HEK293 (cell line): ENCODE measurements around the gene PTPN18.

Experiments used
- SP2 ChIP-seq: fragments of 450-650 bp; formaldehyde crosslinking; IDR thresholded peaks from 2 replicates; pipeline ENCODE4 v1.5.1; 2016; ENCODE audit warnings: missing biosample characterization, missing genetic modification characterization
- ZBTB20 ChIP-seq: fragments of 450-650 bp; formaldehyde crosslinking; IDR thresholded peaks from 2 replicates; pipeline ENCODE4 v1.5.1; 2016; ENCODE audit warnings: missing biosample characterization, missing genetic modification characterization
- ZBTB21 ChIP-seq: fragments of 450-650 bp; formaldehyde crosslinking; IDR thresholded peaks from 2 replicates; pipeline ENCODE4 v1.5.1; 2017; ENCODE audit warnings: missing biosample characterization, missing genetic modification characterization
- ZFP41 ChIP-seq: fragments of 450-650 bp; formaldehyde crosslinking; IDR thresholded peaks from 2 replicates; pipeline ENCODE4 v1.5.1; 2016; ENCODE audit warnings: missing biosample characterization, missing genetic modification characterization, borderline replicate concordance
- ZNF140 ChIP-seq: fragments of 450-650 bp; formaldehyde crosslinking; IDR thresholded peaks from 2 replicates; pipeline ENCODE4 v1.5.1; 2016; ENCODE audit warnings: missing biosample characterization, missing genetic modification characterization
- ZNF169 ChIP-seq: fragments of 450-650 bp; formaldehyde crosslinking; IDR thresholded peaks from 2 replicates; pipeline ENCODE4 v1.5.1; 2016; ENCODE audit warnings: missing biosample characterization, missing genetic modification characterization
- ZNF174 ChIP-seq: fragments of 450-650 bp; formaldehyde crosslinking; IDR thresholded peaks from 2 replicates; pipeline ENCODE4 v1.5.0; 2017; ENCODE audit warnings: missing biosample characterization, mild to moderate bottlenecking, missing genetic modification characterization
- ZNF48 ChIP-seq: fragments of 450-650 bp; formaldehyde crosslinking; IDR thresholded peaks from 2 replicates; pipeline ENCODE4 v1.5.1; 2016; ENCODE audit warnings: missing biosample characterization, missing genetic modification characterization
- ZNF623 ChIP-seq: fragments of 450-650 bp; formaldehyde crosslinking; IDR thresholded peaks from 2 replicates; pipeline ENCODE4 v1.5.1; 2016; ENCODE audit warnings: missing biosample characterization, missing genetic modification characterization
- ZNF837 ChIP-seq: fragments of 450-650 bp; formaldehyde crosslinking; IDR thresholded peaks from 2 replicates; pipeline ENCODE4 v1.5.1; 2016; ENCODE audit warnings: missing biosample characterization, missing genetic modification characterization
- TF ChIP-seq, protein P1 (sequence below): fragments of 450-650 bp; formaldehyde crosslinking; IDR thresholded peaks from 2 replicates; pipeline ENCODE4 v1.5.1; 2016; ENCODE audit warnings: missing biosample characterization, missing genetic modification characterization
- TF ChIP-seq, protein P2 (sequence below): fragments of 450-650 bp; formaldehyde crosslinking; IDR thresholded peaks from 2 replicates; pipeline ENCODE4 v1.5.1; 2016; ENCODE audit warnings: missing biosample characterization, missing genetic modification characterization

- TF ChIP-seq, protein P1, sequence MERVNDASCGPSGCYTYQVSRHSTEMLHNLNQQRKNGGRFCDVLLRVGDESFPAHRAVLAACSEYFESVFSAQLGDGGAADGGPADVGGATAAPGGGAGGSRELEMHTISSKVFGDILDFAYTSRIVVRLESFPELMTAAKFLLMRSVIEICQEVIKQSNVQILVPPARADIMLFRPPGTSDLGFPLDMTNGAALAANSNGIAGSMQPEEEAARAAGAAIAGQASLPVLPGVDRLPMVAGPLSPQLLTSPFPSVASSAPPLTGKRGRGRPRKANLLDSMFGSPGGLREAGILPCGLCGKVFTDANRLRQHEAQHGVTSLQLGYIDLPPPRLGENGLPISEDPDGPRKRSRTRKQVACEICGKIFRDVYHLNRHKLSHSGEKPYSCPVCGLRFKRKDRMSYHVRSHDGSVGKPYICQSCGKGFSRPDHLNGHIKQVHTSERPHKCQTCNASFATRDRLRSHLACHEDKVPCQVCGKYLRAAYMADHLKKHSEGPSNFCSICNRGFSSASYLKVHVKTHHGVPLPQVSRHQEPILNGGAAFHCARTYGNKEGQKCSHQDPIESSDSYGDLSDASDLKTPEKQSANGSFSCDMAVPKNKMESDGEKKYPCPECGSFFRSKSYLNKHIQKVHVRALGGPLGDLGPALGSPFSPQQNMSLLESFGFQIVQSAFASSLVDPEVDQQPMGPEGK (tag by site-specific recombination) = no peak
- TF ChIP-seq ZNF623 (no peak), ZNF169 (tag by site-specific recombination) (no peak), ZNF48 (no peak), SP2 (tag by site-specific recombination) (no peak), ZBTB21 (tag by site-specific recombination) (no peak), ZNF140 (tag by site-specific recombination) (no peak), ZFP41 (no peak), ZNF837 (tag by site-specific recombination) (no peak), ZBTB20 (tag by site-specific recombination) (no peak), ZNF174 (no peak)
- TF ChIP-seq, protein P2, sequence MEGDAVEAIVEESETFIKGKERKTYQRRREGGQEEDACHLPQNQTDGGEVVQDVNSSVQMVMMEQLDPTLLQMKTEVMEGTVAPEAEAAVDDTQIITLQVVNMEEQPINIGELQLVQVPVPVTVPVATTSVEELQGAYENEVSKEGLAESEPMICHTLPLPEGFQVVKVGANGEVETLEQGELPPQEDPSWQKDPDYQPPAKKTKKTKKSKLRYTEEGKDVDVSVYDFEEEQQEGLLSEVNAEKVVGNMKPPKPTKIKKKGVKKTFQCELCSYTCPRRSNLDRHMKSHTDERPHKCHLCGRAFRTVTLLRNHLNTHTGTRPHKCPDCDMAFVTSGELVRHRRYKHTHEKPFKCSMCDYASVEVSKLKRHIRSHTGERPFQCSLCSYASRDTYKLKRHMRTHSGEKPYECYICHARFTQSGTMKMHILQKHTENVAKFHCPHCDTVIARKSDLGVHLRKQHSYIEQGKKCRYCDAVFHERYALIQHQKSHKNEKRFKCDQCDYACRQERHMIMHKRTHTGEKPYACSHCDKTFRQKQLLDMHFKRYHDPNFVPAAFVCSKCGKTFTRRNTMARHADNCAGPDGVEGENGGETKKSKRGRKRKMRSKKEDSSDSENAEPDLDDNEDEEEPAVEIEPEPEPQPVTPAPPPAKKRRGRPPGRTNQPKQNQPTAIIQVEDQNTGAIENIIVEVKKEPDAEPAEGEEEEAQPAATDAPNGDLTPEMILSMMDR (tag by site-specific recombination) = no peak
Observed at GRCh38 chr2:130380096-130380934, 24.5 kb downstream of the PTPN18 start.
